ENCODE results near the gene RIMS3.

DNA sequence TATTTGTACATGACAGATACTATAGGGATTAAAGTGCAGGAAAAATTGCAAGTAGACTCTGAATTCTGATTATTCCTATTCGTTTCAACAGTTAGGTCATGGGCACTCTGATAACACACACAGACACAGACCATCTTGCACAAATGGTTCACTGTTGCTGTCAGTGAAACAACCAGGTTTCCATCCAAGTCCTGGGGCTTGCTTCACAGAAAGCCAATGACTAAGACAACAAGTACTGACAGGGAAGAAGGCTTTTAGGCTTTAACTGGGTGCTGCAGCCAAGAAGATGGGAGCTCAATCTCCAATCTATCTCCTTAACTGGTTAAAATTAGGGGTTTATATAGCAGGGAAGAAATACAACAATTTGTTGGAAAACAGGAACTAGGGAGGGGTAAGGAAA is 57.6 kb downstream of the RIMS3 start:
- TF ChIP-seq NFIC (IDR thresholded peaks at IDR 0.05) (no peak), RAD21 (IDR thresholded peaks at IDR 0.05; ENCODE audit: low read depth) (no peak)

Data from Ishikawa (cell line).